ENCODE results near the gene HSD17B12.

DNA sequence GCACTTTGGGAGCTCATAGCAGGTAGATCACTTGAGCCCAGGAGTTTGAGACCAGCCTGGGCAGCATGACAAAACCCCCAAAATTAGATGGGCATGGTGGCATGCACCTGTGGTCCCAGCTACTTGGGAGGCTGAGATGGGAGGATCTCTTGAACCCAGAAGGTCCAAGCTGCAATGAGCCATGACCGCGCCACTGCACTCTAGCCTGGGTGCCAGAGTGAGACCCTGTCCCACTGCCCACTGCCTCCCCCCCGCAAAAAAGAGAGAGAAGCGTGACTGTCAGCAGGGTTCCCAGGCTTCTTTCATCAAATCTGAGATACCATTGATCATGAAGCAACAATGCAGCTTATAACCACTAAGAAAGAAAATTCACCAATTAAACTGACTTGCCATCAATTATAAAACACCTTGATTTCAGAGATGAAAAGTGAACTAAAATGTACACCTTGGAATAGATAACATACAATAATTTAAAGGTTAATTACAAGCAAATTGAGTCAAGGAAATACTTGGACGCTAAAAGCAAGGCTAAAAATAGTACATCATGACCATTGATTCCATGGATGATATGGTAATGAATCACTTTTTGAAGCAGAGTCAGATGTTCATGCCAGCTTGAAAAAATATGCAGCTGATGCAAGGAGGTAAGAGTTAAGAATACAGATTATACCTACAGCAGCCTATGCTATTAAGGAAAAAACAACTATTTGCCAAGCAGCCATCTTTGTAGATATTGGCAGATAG is 109.3 kb downstream of the HSD17B12 start:
- TF ChIP-seq, protein P1, sequence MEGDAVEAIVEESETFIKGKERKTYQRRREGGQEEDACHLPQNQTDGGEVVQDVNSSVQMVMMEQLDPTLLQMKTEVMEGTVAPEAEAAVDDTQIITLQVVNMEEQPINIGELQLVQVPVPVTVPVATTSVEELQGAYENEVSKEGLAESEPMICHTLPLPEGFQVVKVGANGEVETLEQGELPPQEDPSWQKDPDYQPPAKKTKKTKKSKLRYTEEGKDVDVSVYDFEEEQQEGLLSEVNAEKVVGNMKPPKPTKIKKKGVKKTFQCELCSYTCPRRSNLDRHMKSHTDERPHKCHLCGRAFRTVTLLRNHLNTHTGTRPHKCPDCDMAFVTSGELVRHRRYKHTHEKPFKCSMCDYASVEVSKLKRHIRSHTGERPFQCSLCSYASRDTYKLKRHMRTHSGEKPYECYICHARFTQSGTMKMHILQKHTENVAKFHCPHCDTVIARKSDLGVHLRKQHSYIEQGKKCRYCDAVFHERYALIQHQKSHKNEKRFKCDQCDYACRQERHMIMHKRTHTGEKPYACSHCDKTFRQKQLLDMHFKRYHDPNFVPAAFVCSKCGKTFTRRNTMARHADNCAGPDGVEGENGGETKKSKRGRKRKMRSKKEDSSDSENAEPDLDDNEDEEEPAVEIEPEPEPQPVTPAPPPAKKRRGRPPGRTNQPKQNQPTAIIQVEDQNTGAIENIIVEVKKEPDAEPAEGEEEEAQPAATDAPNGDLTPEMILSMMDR (conservative IDR thresholded peaks at IDR 0.05; ENCODE audit: low read length) = no peak
- no peak for TF ChIP-seq EZH2phosphoT487 (IDR thresholded peaks at IDR 0.05; ENCODE audit: borderline replicate concordance, low read depth, low read length)

Data from OCI-LY7 (cell line).